Measurements from ENCODE around the gene NBPF20.
"Not testable (repeated sequence)": the region's sequence is repeated elsewhere in the genome, so short reads cannot be mapped to it uniquely, and the experiment has no call there.

Gene NBPF20

DNA sequence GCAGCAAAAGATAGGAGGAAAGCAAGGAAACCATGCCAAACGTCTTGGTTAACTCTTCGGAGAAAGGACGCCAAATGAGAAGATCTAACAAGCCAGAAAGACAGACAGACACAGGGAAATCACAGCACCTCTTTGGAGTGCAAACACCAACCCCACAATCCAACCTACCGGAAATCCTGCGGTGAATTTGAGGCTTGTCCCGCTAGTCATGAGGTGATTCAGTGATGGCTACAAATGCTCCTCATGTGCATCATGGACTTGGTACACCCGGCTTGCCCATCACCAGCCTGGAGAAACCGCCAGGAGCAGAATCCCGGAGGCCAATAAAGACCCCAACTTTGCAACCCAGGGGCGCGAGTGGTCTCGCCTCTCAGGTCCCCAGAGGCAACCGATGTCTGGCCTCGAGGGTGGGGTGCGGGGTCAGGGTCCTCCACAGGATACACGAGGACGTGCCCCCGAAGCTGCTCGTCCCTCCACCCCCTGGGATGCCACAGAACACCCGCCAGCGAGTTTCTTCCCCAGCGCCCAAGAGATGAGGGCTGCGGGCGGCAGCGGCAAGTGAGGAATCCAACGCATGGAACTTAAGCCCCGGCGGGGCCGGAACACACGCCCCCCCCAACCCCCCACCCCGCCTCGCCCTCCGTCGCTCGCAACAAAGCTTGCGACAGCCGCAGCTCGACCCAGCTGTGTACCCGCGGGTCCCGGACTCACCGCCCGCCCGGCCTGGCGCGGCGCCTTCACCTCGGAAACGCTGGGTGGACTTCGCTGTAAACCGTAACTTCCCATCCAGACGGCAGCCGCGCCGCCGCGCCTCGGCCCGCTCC is 579 bp downstream of the NBPF20 start:
- FAIRE-seq: not testable (repeated sequence)

GRCh38 chr1:145415149-145415548 is 10.3 kb downstream of the NBPF20 start:
- FAIRE-seq: not testable (repeated sequence)

- not testable (repeated sequence) for FAIRE-seq
Measured at GRCh38 chr1:145407266-145407665, 18.1 kb downstream of the NBPF20 start.

GRCh38 chr1:145404949-145405348 is 20.5 kb downstream of the NBPF20 start:
- not testable (repeated sequence) for FAIRE-seq

DNA sequence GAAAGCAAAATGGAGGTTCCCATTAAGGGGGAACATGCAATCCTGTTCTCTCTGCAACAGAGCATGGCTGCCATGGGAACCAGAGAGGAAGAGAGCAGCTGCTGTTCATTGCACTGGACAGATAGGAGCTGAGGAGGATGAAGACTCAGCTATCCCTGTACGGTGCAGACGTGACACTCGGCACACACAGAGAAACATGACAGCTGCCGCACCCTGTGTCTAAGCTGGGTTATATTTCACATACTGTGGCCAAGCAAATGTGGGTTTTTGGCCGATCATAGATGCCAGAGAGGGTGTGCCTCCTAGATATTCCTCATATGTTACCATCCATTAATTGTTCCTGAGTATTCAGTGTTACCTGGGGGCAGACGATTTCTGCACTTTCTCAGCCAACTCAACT is 24.7 kb downstream of the NBPF20 start:
- not testable (repeated sequence) for FAIRE-seq
